Measurements from ENCODE around the gene POLN.

DNA sequence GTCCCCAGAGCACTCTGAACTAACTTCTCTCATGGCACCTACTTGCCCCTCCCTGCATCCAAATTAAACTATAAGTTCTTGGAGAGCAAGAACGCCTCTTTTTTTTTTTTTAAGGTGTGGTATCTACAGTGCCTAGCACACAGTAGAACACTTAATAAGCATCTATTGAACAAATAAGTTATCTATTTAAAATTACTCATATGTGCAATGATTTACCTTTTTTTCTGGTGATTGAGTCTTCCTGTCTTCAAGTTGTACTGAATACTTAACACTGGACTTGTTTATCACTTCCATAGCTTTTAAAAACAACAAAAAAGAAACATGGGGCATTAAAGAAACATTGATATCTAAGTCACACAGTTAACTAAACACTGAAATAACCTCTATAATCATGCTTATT is 29.1 kb downstream of the POLN start:
- TF ChIP-seq, protein P1, sequence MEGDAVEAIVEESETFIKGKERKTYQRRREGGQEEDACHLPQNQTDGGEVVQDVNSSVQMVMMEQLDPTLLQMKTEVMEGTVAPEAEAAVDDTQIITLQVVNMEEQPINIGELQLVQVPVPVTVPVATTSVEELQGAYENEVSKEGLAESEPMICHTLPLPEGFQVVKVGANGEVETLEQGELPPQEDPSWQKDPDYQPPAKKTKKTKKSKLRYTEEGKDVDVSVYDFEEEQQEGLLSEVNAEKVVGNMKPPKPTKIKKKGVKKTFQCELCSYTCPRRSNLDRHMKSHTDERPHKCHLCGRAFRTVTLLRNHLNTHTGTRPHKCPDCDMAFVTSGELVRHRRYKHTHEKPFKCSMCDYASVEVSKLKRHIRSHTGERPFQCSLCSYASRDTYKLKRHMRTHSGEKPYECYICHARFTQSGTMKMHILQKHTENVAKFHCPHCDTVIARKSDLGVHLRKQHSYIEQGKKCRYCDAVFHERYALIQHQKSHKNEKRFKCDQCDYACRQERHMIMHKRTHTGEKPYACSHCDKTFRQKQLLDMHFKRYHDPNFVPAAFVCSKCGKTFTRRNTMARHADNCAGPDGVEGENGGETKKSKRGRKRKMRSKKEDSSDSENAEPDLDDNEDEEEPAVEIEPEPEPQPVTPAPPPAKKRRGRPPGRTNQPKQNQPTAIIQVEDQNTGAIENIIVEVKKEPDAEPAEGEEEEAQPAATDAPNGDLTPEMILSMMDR (IDR thresholded peaks at IDR 0.05; ENCODE audit: low read depth, low read length) = no peak
- TF ChIP-seq POLR2A (IDR thresholded peaks at IDR 0.05; ENCODE audit: extremely low read depth, insufficient read length) = no peak
